Liver (tissue), 9 donors: ENCODE measurements around the gene TEX50. TPM values are rescaled to one million over a fixed set of nuclear protein-coding genes. Genes with fewer than 3 reads are reported as not detected.
A peak's percentile ranks its signal among the peaks of the same experiment; 100 is the strongest.

ENCODE experiments used
- DNase-seq: peaks from one replicate; pipeline ENCODE4 v3.0.0-alpha.2; 2017; ENCODE audit warnings: low spot score
- H3K27ac ChIP-seq, 2 donors: one replicate each; pipeline ENCODE4 v1.7.0; 2013; ENCODE audit warnings: inconsistent platforms in 2 of 2, low read length in 2 of 2, control low read depth in 1 of 2, low read depth in 1 of 2, mild to moderate bottlenecking in 1 of 2
- H3K27me3 ChIP-seq, 4 donors: one replicate each; pipeline versions ENCODE4 v1.6.1 to v1.7.0; 2013; ENCODE audit warnings: low read length in 3 of 4, inconsistent platforms in 1 of 4, mild to moderate bottlenecking in 1 of 4, moderate library complexity in 1 of 4; ENCODE audit not compliant: control insufficient read depth in 4 of 4, insufficient read depth in 4 of 4
- H3K36me3 ChIP-seq, 4 donors: one replicate each; pipeline versions ENCODE4 v1.6.1 to v1.7.0; 2013; ENCODE audit warnings: low read length in 3 of 4, mild to moderate bottlenecking in 3 of 4, low read depth in 1 of 4, moderate library complexity in 1 of 4; ENCODE audit not compliant: control insufficient read depth in 4 of 4, insufficient read depth in 3 of 4
- H3K4me1 ChIP-seq, 4 donors: one replicate each; pipeline versions ENCODE4 v1.6.1 to v1.7.0; 2013; ENCODE audit warnings: low read length in 3 of 4, mild to moderate bottlenecking in 3 of 4, moderate library complexity in 1 of 4; ENCODE audit not compliant: control insufficient read depth in 4 of 4, insufficient read depth in 4 of 4
- H3K4me3 ChIP-seq, 3 donors: one replicate each; pipeline versions ENCODE4 v1.6.1 to v1.7.0; 2013; ENCODE audit warnings: low read length in 3 of 3, control low read depth in 1 of 3, low read depth in 1 of 3, mild to moderate bottlenecking in 1 of 3
- H3K9ac ChIP-seq, 2 donors: one replicate each; pipeline ENCODE4 v1.7.0; 2013; ENCODE audit warnings: low read length in 2 of 2, mild to moderate bottlenecking in 2 of 2, moderate library complexity in 2 of 2, control low read depth in 1 of 2, low read depth in 1 of 2
- H3K9me3 ChIP-seq, 4 donors: one replicate each; pipeline versions ENCODE4 v1.6.1 to v1.7.0; 2013; ENCODE audit warnings: low read length in 3 of 4; ENCODE audit not compliant: control insufficient read depth in 4 of 4
- EGR1 ChIP-seq, 2 donors: IDR thresholded peaks; 2 replicates each; pipeline ENCODE4 v1.6.1; 2016 to 2018; ENCODE audit warnings: antibody characterized with exemption in 2 of 2, low read depth in 2 of 2
- FOXA1 ChIP-seq: IDR thresholded peaks from 2 replicates; pipeline ENCODE4 v1.6.1; 2016; ENCODE audit warnings: antibody characterized with exemption
- FOXA2 ChIP-seq: IDR thresholded peaks from 2 replicates; pipeline ENCODE4 v1.6.1; 2016; ENCODE audit warnings: antibody characterized with exemption
- GABPA ChIP-seq, 2 donors: IDR thresholded peaks in 1 of 2; conservative IDR thresholded peaks in 1 of 2; 2 replicates each; pipeline ENCODE4 v1.6.1; 2016; ENCODE audit warnings: antibody characterized with exemption in 2 of 2, mild to moderate bottlenecking in 1 of 2, moderate library complexity in 1 of 2
- HNF4A ChIP-seq, 2 donors: conservative IDR thresholded peaks; 2 replicates each; pipeline ENCODE4 v1.6.1; 2016; ENCODE audit warnings: antibody characterized with exemption in 2 of 2, mild to moderate bottlenecking in 2 of 2
- HNF4G ChIP-seq: IDR thresholded peaks from 2 replicates; pipeline ENCODE4 v1.6.1; 2016; ENCODE audit warnings: antibody characterized with exemption
- JUND ChIP-seq, 2 donors: IDR thresholded peaks; 2 replicates each; pipeline ENCODE4 v1.6.1; 2016; ENCODE audit warnings: antibody characterized with exemption in 2 of 2
- NR2F2 ChIP-seq: IDR thresholded peaks from 2 replicates; pipeline ENCODE4 v1.6.1; 2016; ENCODE audit warnings: antibody characterized with exemption
- RAD21 ChIP-seq, 2 donors: IDR thresholded peaks; 2 replicates each; pipeline ENCODE4 v1.6.1; 2016; ENCODE audit warnings: antibody characterized with exemption in 2 of 2, mild to moderate bottlenecking in 2 of 2
- REST ChIP-seq: IDR thresholded peaks from 2 replicates; pipeline ENCODE4 v1.6.1; 2016; ENCODE audit warnings: antibody characterized with exemption, mild to moderate bottlenecking
- RXRA ChIP-seq, 2 donors: IDR thresholded peaks; 2 replicates each; pipeline ENCODE4 v1.6.1; 2017 to 2018; ENCODE audit warnings: antibody characterized with exemption in 2 of 2, mild to moderate bottlenecking in 1 of 2
- SP1 ChIP-seq: IDR thresholded peaks from 2 replicates; pipeline ENCODE4 v1.6.1; 2018; ENCODE audit warnings: antibody characterized with exemption, mild to moderate bottlenecking
- TAF1 ChIP-seq: conservative IDR thresholded peaks from 2 replicates; pipeline ENCODE4 v1.6.1; 2016; ENCODE audit warnings: antibody characterized with exemption, mild to moderate bottlenecking
- YY1 ChIP-seq: IDR thresholded peaks from 2 replicates; pipeline ENCODE4 v1.6.1; 2016; ENCODE audit warnings: antibody characterized with exemption, mild to moderate bottlenecking
- WGBS: extraction: QIAGEN DNeasy Blood & Tissue Kit; methylation state at CpG from one replicate; pipeline ENCODE4 v1.1.7; 2013; 5-methylcytosine and 5-hydroxymethylcytosine counted together
- polyA plus RNA-seq, 2 donors: library from polyadenylated mRNA; stranded (reverse) in 1 of 2; unstranded in 1 of 2; fragments of 200-250 nt in 1 of 2; fragments of >200 nt in 1 of 2; fragmentation: Nextera tagmentation in 1 of 2; extraction: Ambion mirVana in 1 of 2; gene quantifications; one replicate each; pipeline versions ENCODE4 v1.2.1 to v1.2.3, GENCODE V29; 2013 to 2015
- total RNA-seq, 2 donors: library from RNA; depleted of rRNA; stranded (reverse); fragments of >200 nt; gene quantifications; one replicate each; pipeline ENCODE4 v1.2.3, GENCODE V29; 2014
- TF ChIP-seq, protein P1 (sequence below): IDR thresholded peaks from 2 replicates; pipeline ENCODE4 v1.6.1; 2016; ENCODE audit warnings: antibody characterized with exemption
- TF ChIP-seq, protein P2 (sequence below): IDR thresholded peaks from 2 replicates; pipeline ENCODE4 v1.6.1; 2016; ENCODE audit warnings: antibody characterized with exemption
- TF ChIP-seq, protein P3 (sequence below): fragments of 150-350 bp; IDR thresholded peaks from 2 replicates; pipeline ENCODE4 v1.5.1; 2017; ENCODE audit warnings: improper control_type of control experiment, low read depth, low read length; ENCODE audit not compliant: missing input control
- TF ChIP-seq, protein P4 (sequence below): IDR thresholded peaks from 2 replicates; pipeline ENCODE4 v1.6.1; 2016; ENCODE audit warnings: antibody characterized with exemption
- donor health status: healthy.
- donor health status: healthy.
- donor health status: healthy.
- donor health status: healthy.
- donor health status: healthy.

The TEX50 gene
- total and polyA plus RNA-seq, 4 donors, result not detected

- no peak overlapping the region for H3K4me3 ChIP-seq
- no peak for DNase-seq
- no peaks in the 10 kb centered on the region for H3K36me3 ChIP-seq
- no peak overlapping the region for H3K27ac ChIP-seq
- H3K9ac ChIP-seq, result no peak overlapping the region
- no peaks in the 10 kb centered on the region for H3K9me3 ChIP-seq
- H3K4me1 ChIP-seq, result peaks cover 0 to 5% (median 2%) of the 10 kb centered on the region in 4 donors
- H3K27me3 ChIP-seq, result no peaks in the 10 kb centered on the region
- no peak for TF ChIP-seq HNF4G
- no peak for TF ChIP-seq SP1
- TF ChIP-seq RXRA (IDR thresholded peaks at IDR 0.05), result no peak
- TF ChIP-seq HNF4A (conservative IDR thresholded peaks at IDR 0.05), result no peak
- TF ChIP-seq, protein P1, sequence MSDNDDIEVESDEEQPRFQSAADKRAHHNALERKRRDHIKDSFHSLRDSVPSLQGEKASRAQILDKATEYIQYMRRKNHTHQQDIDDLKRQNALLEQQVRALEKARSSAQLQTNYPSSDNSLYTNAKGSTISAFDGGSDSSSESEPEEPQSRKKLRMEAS, result no peak
- TF ChIP-seq, protein P2, sequence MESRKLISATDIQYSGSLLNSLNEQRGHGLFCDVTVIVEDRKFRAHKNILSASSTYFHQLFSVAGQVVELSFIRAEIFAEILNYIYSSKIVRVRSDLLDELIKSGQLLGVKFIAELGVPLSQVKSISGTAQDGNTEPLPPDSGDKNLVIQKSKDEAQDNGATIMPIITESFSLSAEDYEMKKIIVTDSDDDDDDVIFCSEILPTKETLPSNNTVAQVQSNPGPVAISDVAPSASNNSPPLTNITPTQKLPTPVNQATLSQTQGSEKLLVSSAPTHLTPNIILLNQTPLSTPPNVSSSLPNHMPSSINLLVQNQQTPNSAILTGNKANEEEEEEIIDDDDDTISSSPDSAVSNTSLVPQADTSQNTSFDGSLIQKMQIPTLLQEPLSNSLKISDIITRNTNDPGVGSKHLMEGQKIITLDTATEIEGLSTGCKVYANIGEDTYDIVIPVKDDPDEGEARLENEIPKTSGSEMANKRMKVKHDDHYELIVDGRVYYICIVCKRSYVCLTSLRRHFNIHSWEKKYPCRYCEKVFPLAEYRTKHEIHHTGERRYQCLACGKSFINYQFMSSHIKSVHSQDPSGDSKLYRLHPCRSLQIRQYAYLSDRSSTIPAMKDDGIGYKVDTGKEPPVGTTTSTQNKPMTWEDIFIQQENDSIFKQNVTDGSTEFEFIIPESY, result no peak
- TF ChIP-seq REST, result no peak
- TF ChIP-seq, protein P3, sequence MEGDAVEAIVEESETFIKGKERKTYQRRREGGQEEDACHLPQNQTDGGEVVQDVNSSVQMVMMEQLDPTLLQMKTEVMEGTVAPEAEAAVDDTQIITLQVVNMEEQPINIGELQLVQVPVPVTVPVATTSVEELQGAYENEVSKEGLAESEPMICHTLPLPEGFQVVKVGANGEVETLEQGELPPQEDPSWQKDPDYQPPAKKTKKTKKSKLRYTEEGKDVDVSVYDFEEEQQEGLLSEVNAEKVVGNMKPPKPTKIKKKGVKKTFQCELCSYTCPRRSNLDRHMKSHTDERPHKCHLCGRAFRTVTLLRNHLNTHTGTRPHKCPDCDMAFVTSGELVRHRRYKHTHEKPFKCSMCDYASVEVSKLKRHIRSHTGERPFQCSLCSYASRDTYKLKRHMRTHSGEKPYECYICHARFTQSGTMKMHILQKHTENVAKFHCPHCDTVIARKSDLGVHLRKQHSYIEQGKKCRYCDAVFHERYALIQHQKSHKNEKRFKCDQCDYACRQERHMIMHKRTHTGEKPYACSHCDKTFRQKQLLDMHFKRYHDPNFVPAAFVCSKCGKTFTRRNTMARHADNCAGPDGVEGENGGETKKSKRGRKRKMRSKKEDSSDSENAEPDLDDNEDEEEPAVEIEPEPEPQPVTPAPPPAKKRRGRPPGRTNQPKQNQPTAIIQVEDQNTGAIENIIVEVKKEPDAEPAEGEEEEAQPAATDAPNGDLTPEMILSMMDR, result no peak
- TF ChIP-seq RAD21 (IDR thresholded peaks at IDR 0.05), result no peak
- no peak for TF ChIP-seq EGR1 (IDR thresholded peaks at IDR 0.05; ENCODE audit: low read depth in 2 of 2)
- TF ChIP-seq GABPA (IDR thresholded peaks at IDR 0.05 in 1 of 2, conservative IDR thresholded peaks at IDR 0.05 in 1 of 2), result no peak
- TF ChIP-seq FOXA1, result no peak
- no peak for TF ChIP-seq JUND (IDR thresholded peaks at IDR 0.05)
- 87% methylated on average over 3 of the region's 3 CpGs for WGBS
Measured at GRCh38 chr1:173666646-173667045, 31.5 kb downstream of the TEX50 start.

GRCh38 chr1:173669491-173669941 lies 34.4 kb downstream of the TEX50 start, which contains the start of gene ANKRD45:
ANKRD45 (minus strand) TSS chr1:173669851; CDS start chr1:173659418, 10,433 bp downstream.
- no peak within 1 kb of the TSS for H3K27ac ChIP-seq
- no peak within 1 kb of the TSS for H3K9ac ChIP-seq
- DNase-seq, result peak; percentile 45
- no peaks in the 10 kb centered on the region for H3K27me3 ChIP-seq
- H3K4me1 ChIP-seq, result peaks cover 0 to 5% (median 2%) of the 10 kb centered on the region in 4 donors
- no peaks in the 10 kb centered on the region for H3K36me3 ChIP-seq
- H3K4me3 ChIP-seq, result peak within 1 kb of the TSS in 2 of 3 donors; percentile 35 to 41
- H3K9me3 ChIP-seq, result no peaks in the 10 kb centered on the region
- WGBS, result 9% methylated on average over 33 of the region's 33 CpGs
- TF ChIP-seq EGR1 (IDR thresholded peaks at IDR 0.05; ENCODE audit: low read depth in 2 of 2), result no peak
- TF ChIP-seq RAD21 (IDR thresholded peaks at IDR 0.05), result no peak
- TF ChIP-seq SP1, result no peak
- TF ChIP-seq JUND (IDR thresholded peaks at IDR 0.05), result no peak
- TF ChIP-seq, protein P3, result no peak
- TF ChIP-seq, protein P2, result no peak
- no peak for TF ChIP-seq TAF1
- no peak for TF ChIP-seq FOXA2
- TF ChIP-seq, protein P4, sequence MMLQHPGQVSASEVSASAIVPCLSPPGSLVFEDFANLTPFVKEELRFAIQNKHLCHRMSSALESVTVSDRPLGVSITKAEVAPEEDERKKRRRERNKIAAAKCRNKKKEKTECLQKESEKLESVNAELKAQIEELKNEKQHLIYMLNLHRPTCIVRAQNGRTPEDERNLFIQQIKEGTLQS, result no peak
- no peak for TF ChIP-seq RXRA (IDR thresholded peaks at IDR 0.05)
- no peak for TF ChIP-seq HNF4A (conservative IDR thresholded peaks at IDR 0.05)
- TF ChIP-seq YY1, result no peak
- no peak for TF ChIP-seq NR2F2
- TF ChIP-seq GABPA (IDR thresholded peaks at IDR 0.05 in 1 of 2, conservative IDR thresholded peaks at IDR 0.05 in 1 of 2), result no peak
- no peak for TF ChIP-seq FOXA1
- TF ChIP-seq HNF4G, result no peak
